Neural cell (in vitro differentiated cells): ENCODE data around the gene ROBO1.

Source experiments
- EP300 ChIP-seq: fragments of 450-650 bp; conservative IDR thresholded peaks from 2 replicates; pipeline ENCODE4 v1.6.1; 2014; ENCODE audit warnings: antibody characterized with exemption, mild to moderate bottlenecking, moderate library complexity; ENCODE audit not compliant: poor library complexity, severe bottlenecking
- EZH2 ChIP-seq: fragments of 200-600, 300-800 bp; shearing (Covaris generic), sonication (generic); IDR thresholded peaks from 2 replicates; pipeline ENCODE4 v1.6.1; 2014; ENCODE audit warnings: antibody characterized with exemption, low read length, borderline replicate concordance, mild to moderate bottlenecking; ENCODE audit not compliant: insufficient read depth, poor library complexity, severe bottlenecking
- MXI1 ChIP-seq: fragments of 450-650 bp; conservative IDR thresholded peaks from 2 replicates; pipeline ENCODE4 v1.6.1; 2014; ENCODE audit warnings: antibody characterized with exemption, mild to moderate bottlenecking; ENCODE audit not compliant: poor library complexity, severe bottlenecking
- POLR2AphosphoS5 ChIP-seq: IDR thresholded peaks from 2 replicates; pipeline ENCODE4 v1.6.1; 2012
- RAD21 ChIP-seq: fragments of 450-650 bp; conservative IDR thresholded peaks from 2 replicates; pipeline ENCODE4 v1.6.1; 2014; ENCODE audit warnings: antibody characterized with exemption, mild to moderate bottlenecking, moderate library complexity
- SMC3 ChIP-seq: fragments of 450-650 bp; conservative IDR thresholded peaks from 2 replicates; pipeline ENCODE4 v1.6.1; 2014; ENCODE audit warnings: antibody characterized with exemption, mild to moderate bottlenecking, moderate library complexity; ENCODE audit not compliant: poor library complexity
- TAF1 ChIP-seq: IDR thresholded peaks from 2 replicates; pipeline ENCODE4 v1.6.1; 2012; ENCODE audit warnings: low read depth
- TF ChIP-seq, protein P1 (sequence below): fragments of 450-650 bp; IDR thresholded peaks from 2 replicates; pipeline ENCODE4 v1.5.1; 2014; ENCODE audit warnings: antibody characterized with exemption, mild to moderate bottlenecking, moderate library complexity; ENCODE audit not compliant: poor library complexity, severe bottlenecking
- TF ChIP-seq, protein P2 (sequence below): IDR thresholded peaks from 2 replicates; pipeline ENCODE4 v1.6.1; 2012; ENCODE audit warnings: borderline replicate concordance

DNA sequence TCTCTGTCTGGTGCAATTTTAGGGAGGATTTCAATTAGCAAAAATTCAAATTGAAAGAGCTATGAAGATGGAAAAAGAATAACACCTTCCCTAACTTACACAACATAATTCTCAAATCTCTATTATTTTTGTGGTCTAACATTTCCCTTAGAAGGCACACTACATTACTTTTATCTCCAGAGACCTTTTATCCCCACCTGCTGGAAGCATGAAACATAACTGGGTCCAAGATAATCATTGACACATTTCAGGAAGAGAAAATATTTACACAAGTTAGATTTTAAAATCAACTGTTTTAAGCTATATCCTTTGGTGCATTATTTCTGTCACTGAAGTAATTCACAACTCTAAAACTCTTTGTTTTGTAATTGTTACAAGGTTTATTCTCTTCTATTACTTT is 779.5 kb downstream of the ROBO1 start:
- TF ChIP-seq, protein P1, sequence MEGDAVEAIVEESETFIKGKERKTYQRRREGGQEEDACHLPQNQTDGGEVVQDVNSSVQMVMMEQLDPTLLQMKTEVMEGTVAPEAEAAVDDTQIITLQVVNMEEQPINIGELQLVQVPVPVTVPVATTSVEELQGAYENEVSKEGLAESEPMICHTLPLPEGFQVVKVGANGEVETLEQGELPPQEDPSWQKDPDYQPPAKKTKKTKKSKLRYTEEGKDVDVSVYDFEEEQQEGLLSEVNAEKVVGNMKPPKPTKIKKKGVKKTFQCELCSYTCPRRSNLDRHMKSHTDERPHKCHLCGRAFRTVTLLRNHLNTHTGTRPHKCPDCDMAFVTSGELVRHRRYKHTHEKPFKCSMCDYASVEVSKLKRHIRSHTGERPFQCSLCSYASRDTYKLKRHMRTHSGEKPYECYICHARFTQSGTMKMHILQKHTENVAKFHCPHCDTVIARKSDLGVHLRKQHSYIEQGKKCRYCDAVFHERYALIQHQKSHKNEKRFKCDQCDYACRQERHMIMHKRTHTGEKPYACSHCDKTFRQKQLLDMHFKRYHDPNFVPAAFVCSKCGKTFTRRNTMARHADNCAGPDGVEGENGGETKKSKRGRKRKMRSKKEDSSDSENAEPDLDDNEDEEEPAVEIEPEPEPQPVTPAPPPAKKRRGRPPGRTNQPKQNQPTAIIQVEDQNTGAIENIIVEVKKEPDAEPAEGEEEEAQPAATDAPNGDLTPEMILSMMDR = peak; percentile 37
- TF ChIP-seq POLR2AphosphoS5 = no peak
- TF ChIP-seq EZH2 = no peak
- no peak for TF ChIP-seq TAF1
- TF ChIP-seq EP300 = no peak
- TF ChIP-seq SMC3 = no peak
- no peak for TF ChIP-seq MXI1
- peak; percentile 53 for TF ChIP-seq RAD21
- TF ChIP-seq, protein P2, sequence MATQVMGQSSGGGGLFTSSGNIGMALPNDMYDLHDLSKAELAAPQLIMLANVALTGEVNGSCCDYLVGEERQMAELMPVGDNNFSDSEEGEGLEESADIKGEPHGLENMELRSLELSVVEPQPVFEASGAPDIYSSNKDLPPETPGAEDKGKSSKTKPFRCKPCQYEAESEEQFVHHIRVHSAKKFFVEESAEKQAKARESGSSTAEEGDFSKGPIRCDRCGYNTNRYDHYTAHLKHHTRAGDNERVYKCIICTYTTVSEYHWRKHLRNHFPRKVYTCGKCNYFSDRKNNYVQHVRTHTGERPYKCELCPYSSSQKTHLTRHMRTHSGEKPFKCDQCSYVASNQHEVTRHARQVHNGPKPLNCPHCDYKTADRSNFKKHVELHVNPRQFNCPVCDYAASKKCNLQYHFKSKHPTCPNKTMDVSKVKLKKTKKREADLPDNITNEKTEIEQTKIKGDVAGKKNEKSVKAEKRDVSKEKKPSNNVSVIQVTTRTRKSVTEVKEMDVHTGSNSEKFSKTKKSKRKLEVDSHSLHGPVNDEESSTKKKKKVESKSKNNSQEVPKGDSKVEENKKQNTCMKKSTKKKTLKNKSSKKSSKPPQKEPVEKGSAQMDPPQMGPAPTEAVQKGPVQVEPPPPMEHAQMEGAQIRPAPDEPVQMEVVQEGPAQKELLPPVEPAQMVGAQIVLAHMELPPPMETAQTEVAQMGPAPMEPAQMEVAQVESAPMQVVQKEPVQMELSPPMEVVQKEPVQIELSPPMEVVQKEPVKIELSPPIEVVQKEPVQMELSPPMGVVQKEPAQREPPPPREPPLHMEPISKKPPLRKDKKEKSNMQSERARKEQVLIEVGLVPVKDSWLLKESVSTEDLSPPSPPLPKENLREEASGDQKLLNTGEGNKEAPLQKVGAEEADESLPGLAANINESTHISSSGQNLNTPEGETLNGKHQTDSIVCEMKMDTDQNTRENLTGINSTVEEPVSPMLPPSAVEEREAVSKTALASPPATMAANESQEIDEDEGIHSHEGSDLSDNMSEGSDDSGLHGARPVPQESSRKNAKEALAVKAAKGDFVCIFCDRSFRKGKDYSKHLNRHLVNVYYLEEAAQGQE = no peak
